GM19099 (cell line): Measurements from ENCODE around the gene MRPL43.

Source experiments
- POLR2A ChIP-seq: IDR thresholded peaks from 3 replicates; pipeline ENCODE4 v1.6.1; 2011; ENCODE audit warnings: low read depth; ENCODE audit not compliant: insufficient read length; ENCODE audit errors: extremely low read depth

MRPL43 gene

GRCh38 chr10:100986952-100987684 lies at the start of gene MRPL43, which contains the start of gene TWNK:
Gene MRPL43 (minus strand): TSS chr10:100987497. CDS start chr10:100987443, 54 bp downstream.
Gene TWNK (plus strand): TSS chr10:100987543. CDS start chr10:100988211, 668 bp downstream.
- peak; percentile 79 for TF ChIP-seq POLR2A

GRCh38 chr10:101036726-101037125 lies 49.4 kb upstream of the MRPL43 start:
- TF ChIP-seq POLR2A: no peak

- TF ChIP-seq POLR2A: no peak
Observed at GRCh38 chr10:101035916-101036702, 48.8 kb upstream of the MRPL43 start.

DNA sequence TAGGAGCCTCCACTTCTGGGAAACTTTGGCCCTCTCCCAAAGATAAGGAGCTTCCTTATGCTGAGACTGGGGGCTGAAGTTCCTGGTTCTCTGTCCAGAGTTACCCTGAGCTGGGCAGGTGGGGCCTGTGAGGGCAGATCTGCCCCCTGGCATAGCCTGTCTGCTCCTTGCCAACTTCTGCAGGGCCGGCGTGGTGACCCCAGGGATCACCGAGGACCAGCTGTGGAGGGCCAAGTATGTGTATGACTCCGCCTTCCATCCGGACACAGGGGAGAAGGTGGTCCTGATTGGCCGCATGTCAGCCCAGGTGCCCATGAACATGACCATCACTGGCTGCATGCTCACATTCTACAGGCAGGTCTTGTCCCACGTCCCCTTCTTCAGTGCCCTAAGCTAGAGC lies 48.0 kb upstream of the MRPL43 start:
- no peak for TF ChIP-seq POLR2A

DNA sequence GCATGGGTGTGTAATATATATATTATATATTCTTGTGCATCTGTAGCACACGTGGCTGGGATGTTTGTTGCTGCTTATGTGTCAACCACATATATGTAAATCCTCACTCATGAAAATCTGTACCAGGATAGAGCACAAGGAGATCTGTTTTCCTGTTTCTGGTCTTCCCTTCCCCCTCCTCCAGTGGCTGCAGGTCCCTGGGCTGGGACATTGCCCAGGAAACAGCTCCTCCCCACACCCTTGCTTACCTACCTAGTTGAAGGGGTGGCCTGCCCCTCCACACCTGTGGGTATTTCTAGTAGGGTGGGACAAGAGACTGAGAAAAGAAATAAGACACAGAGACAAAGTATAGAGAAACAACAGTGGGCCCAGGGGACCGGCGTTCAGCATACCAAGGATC lies 46.0 kb upstream of the MRPL43 start:
- TF ChIP-seq POLR2A: no peak

GRCh38 chr10:101032637-101033224 lies 45.4 kb upstream of the MRPL43 start:
- no peak for TF ChIP-seq POLR2A

DNA sequence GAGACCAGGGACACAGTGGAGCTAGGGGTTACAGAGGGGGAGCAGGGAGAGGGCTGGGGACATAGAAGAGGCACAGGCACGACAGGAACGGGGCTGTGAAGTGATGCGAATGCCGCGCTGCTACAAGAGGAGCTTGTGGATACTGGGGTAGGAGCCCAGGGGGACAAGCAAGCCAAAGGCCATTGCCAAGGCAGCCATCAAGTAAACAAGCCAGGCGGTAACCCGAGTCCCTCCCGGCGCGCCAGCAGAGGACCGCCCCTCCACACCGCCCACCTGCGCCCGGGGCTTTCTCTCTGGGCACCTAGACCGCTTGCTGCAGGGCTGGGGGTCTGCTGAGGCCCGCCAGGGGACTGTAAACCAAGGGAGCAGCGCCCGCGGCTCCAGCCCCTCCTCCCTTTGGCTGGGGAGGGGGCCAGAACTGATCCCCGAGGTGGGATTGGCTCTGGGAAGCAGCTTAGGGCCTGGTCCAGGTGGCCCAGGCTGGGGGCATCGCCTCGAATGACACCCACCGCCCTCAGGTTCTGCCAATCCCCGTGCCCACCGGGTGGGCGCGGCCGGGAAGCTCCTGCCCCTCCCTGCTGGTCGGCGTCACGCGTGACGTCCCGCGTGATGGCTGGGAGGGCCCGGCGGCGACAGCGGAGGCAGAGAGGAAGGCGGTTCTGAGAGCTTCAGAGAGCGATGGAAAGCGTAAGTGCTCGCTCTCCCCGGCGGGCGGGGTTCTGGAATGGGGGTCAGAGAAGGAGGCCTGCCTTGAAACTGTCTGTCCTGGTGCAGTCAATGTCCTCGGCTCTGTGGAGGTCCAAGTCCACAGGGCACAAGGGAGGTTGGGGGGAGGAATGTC lies 44.7 kb upstream of the MRPL43 start:
- TF ChIP-seq POLR2A: no peak

DNA sequence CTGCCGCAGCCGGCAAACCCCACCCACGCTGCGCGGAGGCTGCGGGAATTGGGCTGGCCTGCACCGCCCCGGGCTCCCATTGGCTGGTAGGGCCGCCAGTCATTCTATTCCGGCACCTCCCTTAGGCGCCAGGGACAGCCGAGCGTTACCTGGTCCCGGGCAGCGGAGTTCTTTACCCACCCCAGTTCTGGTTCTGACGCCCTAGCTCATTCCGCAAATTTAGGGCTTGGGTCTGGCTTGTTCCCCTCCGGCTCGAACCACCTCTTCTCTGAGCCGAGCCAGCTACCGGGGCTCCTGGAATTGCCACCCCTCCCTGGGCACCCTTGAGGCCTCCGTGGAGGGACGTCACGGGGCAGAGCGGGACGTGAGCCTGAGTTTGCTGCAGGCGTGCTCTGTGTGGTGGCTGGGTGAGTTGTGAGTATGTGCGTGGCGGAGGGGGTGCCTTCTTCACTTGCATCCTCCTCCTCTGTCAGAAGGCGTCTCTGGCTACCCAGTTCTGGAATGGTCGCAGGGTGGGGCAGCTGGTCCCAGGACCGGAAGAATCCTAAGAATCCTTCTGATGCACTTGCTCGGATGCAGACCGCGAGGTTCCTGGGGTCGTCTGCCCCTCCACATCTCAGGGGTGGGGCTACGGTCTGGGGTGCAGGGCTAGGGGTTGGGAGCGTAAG lies 44.0 kb upstream of the MRPL43 start, which contains the start of the genes PDZD7 and SFXN3:
Gene PDZD7 (minus strand): TSS at position 2 of the 668 bp plus-strand sequence. CDS start 910 bp downstream, outside the sequence.
Gene SFXN3 (plus strand): TSS at position 107 of the 668 bp plus-strand sequence. CDS start 3,461 bp downstream, outside the sequence.
- no peak for TF ChIP-seq POLR2A

- TF ChIP-seq POLR2A: no peak
Observed at GRCh38 chr10:101030496-101031127, 43.3 kb upstream of the MRPL43 start.

DNA sequence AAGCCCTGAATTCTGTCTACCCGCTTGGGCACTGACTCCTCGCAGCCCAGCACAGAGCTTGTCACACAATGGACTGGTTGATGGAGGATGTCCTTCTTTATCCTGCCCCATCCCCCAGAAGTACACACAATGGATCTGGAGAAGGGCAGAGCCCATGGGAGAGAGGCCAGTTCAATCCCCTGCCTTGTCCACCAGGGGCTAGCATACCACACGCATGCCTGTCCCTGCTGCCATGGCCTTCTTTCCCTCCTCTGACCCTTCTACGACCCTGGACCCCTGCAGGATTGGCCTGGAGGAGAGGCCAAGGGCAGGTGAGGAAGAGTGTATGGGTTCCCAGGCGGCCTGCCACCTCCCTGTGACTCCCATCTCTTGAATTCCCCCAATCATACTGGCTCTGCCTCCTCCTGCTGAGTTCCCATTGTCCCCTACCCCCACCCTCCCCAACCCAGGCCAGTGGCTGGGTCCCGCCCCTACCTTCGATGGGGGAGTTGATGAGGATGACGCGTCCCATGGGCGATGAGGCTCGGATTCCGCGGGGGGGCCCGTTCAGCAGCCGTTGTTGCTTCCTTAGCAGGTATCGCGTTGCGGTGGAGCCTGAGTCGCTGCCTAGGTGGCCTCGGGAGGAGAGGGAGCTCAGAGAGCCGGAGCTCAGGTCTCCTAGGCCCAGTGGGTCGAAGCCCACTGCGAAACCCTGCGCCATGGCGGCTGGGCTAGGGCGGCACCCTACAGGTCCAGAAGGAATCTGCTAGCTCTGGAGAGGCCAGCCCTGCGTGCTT lies 42.4 kb upstream of the MRPL43 start:
- no peak for TF ChIP-seq POLR2A

- no peak for TF ChIP-seq POLR2A
Observed at GRCh38 chr10:101028446-101029337, 41.4 kb upstream of the MRPL43 start.
